Hematopoietic multipotent progenitor cell treated with erythropoietin and hydrocortisone succinate and interleukin-3 and kit ligand, for 6 days (in vitro differentiated cells): ENCODE measurements around the gene ABCA8.
"Not testable (repeated sequence)": the region's sequence is repeated elsewhere in the genome, so short reads cannot be mapped to it uniquely, and the experiment has no call there.

Experiments
- DNase-seq: peaks from one replicate; pipeline ENCODE4 v3.0.0-alpha.2; 2015

ABCA8 gene

GRCh38 chr17:68955181-68955841, at the start of gene ABCA8:
Gene ABCA8 (minus strand): TSS chr17:68955392. CDS start chr17:68942034, 13,358 bp downstream.
- DNase-seq, result no peak

- not testable (repeated sequence) for DNase-seq
These were observed 49.6 kb upstream of the ABCA8 start for GRCh38 chr17:69004759-69005158.

GRCh38 chr17:68999743-69000142, 44.6 kb upstream of the ABCA8 start:
- not testable (repeated sequence) for DNase-seq

- no peak for DNase-seq
These were observed 37.9 kb upstream of the ABCA8 start for GRCh38 chr17:68993112-68993511.

- no peak for DNase-seq
These were observed 32.8 kb upstream of the ABCA8 start for GRCh38 chr17:68987966-68988365.

- DNase-seq, result no peak
These were observed 26.1 kb upstream of the ABCA8 start for GRCh38 chr17:68981288-68981687.

GRCh38 chr17:68973098-68973846, 18.1 kb upstream of the ABCA8 start:
- peak; percentile 29 for DNase-seq

GRCh38 chr17:68972119-68972704, 17.0 kb upstream of the ABCA8 start:
- peak; percentile 44 for DNase-seq

- no peak for DNase-seq
These were observed 13.9 kb upstream of the ABCA8 start for GRCh38 chr17:68969101-68969500.

- DNase-seq, result no peak
These were observed 8.8 kb upstream of the ABCA8 start for GRCh38 chr17:68963958-68964357.

- DNase-seq, result no peak
These were observed 6.2 kb upstream of the ABCA8 start for GRCh38 chr17:68961214-68961882.

GRCh38 chr17:68959117-68959516, 3.9 kb upstream of the ABCA8 start:
- not testable (repeated sequence) for DNase-seq

GRCh38 chr17:68957944-68958343, 2.8 kb upstream of the ABCA8 start:
- no peak for DNase-seq

- DNase-seq, result no peak
These were observed 871 bp downstream of the ABCA8 start for GRCh38 chr17:68954146-68954896.

GRCh38 chr17:68953340-68953997, 1.7 kb downstream of the ABCA8 start:
- no peak for DNase-seq

GRCh38 chr17:68950725-68951124, 4.5 kb downstream of the ABCA8 start:
- DNase-seq, result no peak

- DNase-seq, result not testable (repeated sequence)
These were observed 7.3 kb downstream of the ABCA8 start for GRCh38 chr17:68947868-68948267.

GRCh38 chr17:68944435-68945035, 10.7 kb downstream of the ABCA8 start:
- no peak for DNase-seq

- DNase-seq, result not testable (repeated sequence)
These were observed 11.4 kb downstream of the ABCA8 start for GRCh38 chr17:68943812-68944182.

GRCh38 chr17:68943123-68943811, 11.9 kb downstream of the ABCA8 start:
- no peak for DNase-seq

GRCh38 chr17:68942389-68942788, 12.8 kb downstream of the ABCA8 start:
- no peak for DNase-seq
